K562 (cell line): ENCODE results near the gene RNPEPL1.

ENCODE experiments used
- CTCF ChIP-seq, 3 experiments: IDR thresholded peaks in 2 of 3; conservative IDR thresholded peaks in 1 of 3; 2 replicates each; pipeline ENCODE4 v1.5.1; 2011 to 2012; ENCODE audit warnings: low read length in 3 of 3, mild to moderate bottlenecking in 3 of 3, control low read depth in 2 of 3, improper control_type of control experiment in 1 of 3, inconsistent platforms in 1 of 3, low read depth in 1 of 3, mixed read lengths in 1 of 3, moderate library complexity in 1 of 3; ENCODE audit not compliant: insufficient read depth in 2 of 3
- FOSL1 ChIP-seq: fragments of 200-800 bp; sonication (Bioruptor generic); conservative IDR thresholded peaks from 2 replicates; pipeline ENCODE4 v1.6.1; 2016; ENCODE audit warnings: missing genetic modification characterization, missing compliant biosample characterization
- PHF8 ChIP-seq: fragments of 200-600 bp; sonication (generic); IDR thresholded peaks from 2 replicates; pipeline ENCODE4 v1.6.1; 2012; ENCODE audit warnings: mixed run types, mild to moderate bottlenecking, inconsistent platforms, low read length, moderate library complexity, borderline replicate concordance
- ZNF133 ChIP-seq: fragments of 250-450 bp; sonication (Bioruptor Pico); IDR thresholded peaks from 2 replicates; pipeline ENCODE4 v1.4.0; 2020; ENCODE audit warnings: mild to moderate bottlenecking

GRCh38 chr2:240557808-240558207, 10.5 kb upstream of the RNPEPL1 start, which contains the start of gene ANKMY1:
- TF ChIP-seq ZNF133 (CRISPR knock-in tag) (no peak), FOSL1 (tag) (no peak), PHF8 (no peak), CTCF (IDR thresholded peaks at IDR 0.05 in 2 of 3, conservative IDR thresholded peaks at IDR 0.05 in 1 of 3; ENCODE audit: insufficient read depth in 2 of 3, low read depth in 1 of 3, low read length in 3 of 3) (no peak)
